Urinary bladder (tissue), 4 donors: ENCODE results near the gene MFRP. TPM values are rescaled to one million over a fixed set of nuclear protein-coding genes. Genes with fewer than 3 reads are reported as not detected.

Source experiments
- DNase-seq: peaks from one replicate; pipeline ENCODE4 v3.0.0-alpha.2; 2015; ENCODE audit errors: extremely low spot score
- H3K27ac ChIP-seq: one replicate; pipeline ENCODE4 v1.5.1; 2013; ENCODE audit warnings: low read depth, mild to moderate bottlenecking, moderate library complexity
- H3K36me3 ChIP-seq: one replicate; pipeline ENCODE4 v1.6.1; 2013; ENCODE audit warnings: mild to moderate bottlenecking, moderate library complexity; ENCODE audit not compliant: insufficient read depth
- H3K4me1 ChIP-seq: one replicate; pipeline ENCODE4 v1.6.1; 2013; ENCODE audit warnings: mild to moderate bottlenecking, moderate library complexity; ENCODE audit not compliant: insufficient read depth
- H3K4me3 ChIP-seq: one replicate; pipeline ENCODE4 v1.5.1; 2013; ENCODE audit warnings: low read depth, low read length
- WGBS: extraction: QIAGEN DNeasy Blood & Tissue Kit; methylation state at CpG from one replicate; pipeline ENCODE4 v1.1.7; 2013; 5-methylcytosine and 5-hydroxymethylcytosine counted together
- polyA plus RNA-seq: library from polyadenylated mRNA; stranded (reverse); fragments of 200-250 nt; gene quantifications from one replicate; pipeline ENCODE4 v1.2.3, GENCODE V29; 2013
- total RNA-seq: library from RNA; depleted of rRNA; stranded (reverse); fragments of >200 nt; gene quantifications from one replicate; pipeline ENCODE4 v1.2.3, GENCODE V29; 2014
- donor health status: healthy with polysubstance abuse.
- donor health status: healthy.

The MFRP gene
- total and polyA plus RNA-seq, 2 donors: 0.03 TPM; not detected in 1

GRCh38 chr11:119368121-119369034, 21.9 kb upstream of the MFRP start:
- H3K4me3 ChIP-seq: no peak overlapping the region
- H3K4me1 ChIP-seq: no peaks in the 10 kb centered on the region
- no peak for DNase-seq
- H3K27ac ChIP-seq: peak overlapping the region; percentile 84
- WGBS: 36% methylated on average over 17 of the region's 17 CpGs
- no peaks in the 10 kb centered on the region for H3K36me3 ChIP-seq

GRCh38 chr11:119367661-119368120, 21.2 kb upstream of the MFRP start:
- no peaks in the 10 kb centered on the region for H3K4me1 ChIP-seq
- no peak for DNase-seq
- H3K36me3 ChIP-seq: no peaks in the 10 kb centered on the region
- WGBS: 39% methylated on average over 9 of the region's 9 CpGs
- H3K4me3 ChIP-seq: no peak overlapping the region
- H3K27ac ChIP-seq: peak overlapping the region; percentile 30

GRCh38 chr11:119366690-119367620, 20.4 kb upstream of the MFRP start:
- no peak overlapping the region for H3K4me3 ChIP-seq
- 48% methylated on average over 11 of the region's 11 CpGs for WGBS
- no peaks in the 10 kb centered on the region for H3K4me1 ChIP-seq
- peak overlapping the region; percentile 62 for H3K27ac ChIP-seq
- no peaks in the 10 kb centered on the region for H3K36me3 ChIP-seq
- DNase-seq: no peak

GRCh38 chr11:119365071-119365591, 18.6 kb upstream of the MFRP start:
- no peaks in the 10 kb centered on the region for H3K4me1 ChIP-seq
- no peak overlapping the region for H3K4me3 ChIP-seq
- 43% methylated on average over 6 of the region's 6 CpGs for WGBS
- no peak overlapping the region for H3K27ac ChIP-seq
- H3K36me3 ChIP-seq: no peaks in the 10 kb centered on the region
- DNase-seq: no peak

GRCh38 chr11:119363851-119364590, 17.5 kb upstream of the MFRP start:
- H3K4me1 ChIP-seq: no peaks in the 10 kb centered on the region
- 3% methylated on average over 87 of the region's 88 CpGs for WGBS
- peak overlapping the region; percentile 42 for H3K27ac ChIP-seq
- DNase-seq: no peak
- H3K4me3 ChIP-seq: peak overlapping the region; percentile 51
- H3K36me3 ChIP-seq: no peaks in the 10 kb centered on the region

- no peak for DNase-seq
- H3K27ac ChIP-seq: peak overlapping the region; percentile 42
- 63% methylated on average over 44 of the region's 44 CpGs for WGBS
- peak overlapping the region; percentile 51 for H3K4me3 ChIP-seq
- H3K4me1 ChIP-seq: no peaks in the 10 kb centered on the region
- H3K36me3 ChIP-seq: no peaks in the 10 kb centered on the region
Measured at GRCh38 chr11:119363081-119363850, 16.8 kb upstream of the MFRP start.

- H3K4me1 ChIP-seq: no peaks in the 10 kb centered on the region
- H3K27ac ChIP-seq: no peak overlapping the region
- H3K4me3 ChIP-seq: peak overlapping the region; percentile 51
- DNase-seq: no peak
- 96% methylated on average over 5 of the region's 5 CpGs for WGBS
- H3K36me3 ChIP-seq: no peaks in the 10 kb centered on the region
Measured at GRCh38 chr11:119362741-119363080, 16.2 kb upstream of the MFRP start.

- H3K27ac ChIP-seq: no peak overlapping the region
- no peak for DNase-seq
- no peak overlapping the region for H3K4me3 ChIP-seq
- H3K36me3 ChIP-seq: no peaks in the 10 kb centered on the region
- no peaks in the 10 kb centered on the region for H3K4me1 ChIP-seq
- WGBS: 85% methylated on average over 11 of the region's 11 CpGs
Measured at GRCh38 chr11:119361941-119362725, 15.6 kb upstream of the MFRP start.

- Histone ChIP-seq H3K27ac (no peak overlapping the region), H3K4me3 (no peak overlapping the region), H3K4me1 (no peaks in the 10 kb centered on the region), H3K36me3 (no peaks in the 10 kb centered on the region)
- 38% methylated on average over 8 of the region's 8 CpGs for WGBS
- no peak for DNase-seq
Measured at GRCh38 chr11:119361056-119361787, 14.7 kb upstream of the MFRP start.

GRCh38 chr11:119359365-119360214, 13.1 kb upstream of the MFRP start:
- H3K36me3 ChIP-seq: no peaks in the 10 kb centered on the region
- no peak overlapping the region for H3K27ac ChIP-seq
- no peak overlapping the region for H3K4me3 ChIP-seq
- H3K4me1 ChIP-seq: no peaks in the 10 kb centered on the region
- 88% methylated on average over 10 of the region's 10 CpGs for WGBS
- DNase-seq: no peak

GRCh38 chr11:119357074-119357473, 10.6 kb upstream of the MFRP start:
- Histone ChIP-seq H3K4me3 (peak overlapping the region; percentile 12), H3K4me1 (no peaks in the 10 kb centered on the region), H3K27ac (no peak overlapping the region), H3K36me3 (no peaks in the 10 kb centered on the region)
- WGBS: 41% methylated on average over 13 of the region's 13 CpGs
- no peak for DNase-seq
